NCI-H146 treated with DMSO at 0.1 percent for 48 hours (cell line): ENCODE results near the gene FANCM.

ENCODE experiments used
- DNase-seq: peaks from one replicate; lab custom pipeline; 2025; ENCODE audit not compliant: unreplicated experiment; lab: John Stamatoyannopoulos, UW

The FANCM gene

GRCh38 chr14:45222485-45223262 lies 86.9 kb downstream of the FANCM start:
- DNase-seq, result no peak

GRCh38 chr14:45227566-45227965 lies 91.8 kb downstream of the FANCM start:
- no peak for DNase-seq

GRCh38 chr14:45238988-45239387 lies 103.3 kb downstream of the FANCM start:
- no peak for DNase-seq

GRCh38 chr14:45242706-45243105 lies 107.0 kb downstream of the FANCM start:
- no peak for DNase-seq

GRCh38 chr14:45246151-45246550 lies 110.4 kb downstream of the FANCM start:
- no peak for DNase-seq

- no peak for DNase-seq
Observed at GRCh38 chr14:45246691-45247090, 111.0 kb downstream of the FANCM start.

- DNase-seq, result no peak
Observed at GRCh38 chr14:45247427-45247826, 111.7 kb downstream of the FANCM start.

- DNase-seq, result no peak
Observed at GRCh38 chr14:45249856-45250575, 114.3 kb downstream of the FANCM start.
